T-helper 1 cell treated with Interleukin-12 subunit alpha and Interleukin-12 subunit beta and Interleukin-4 antibody, amounts not matched to agents 30 ng/mL and 1 ng/mL, for 36 hours (primary cell): ENCODE results near the gene AKTIP. TPM values are rescaled to one million over a fixed set of nuclear protein-coding genes. Genes with fewer than 3 reads are reported as not detected.

Source experiments
- intact Hi-C: fragments of 100-400 bp; cut with micrococcal nuclease; formaldehyde crosslinking; loops from one replicate; pipeline ENCODE4 v1.15.1; 2024
- total RNA-seq: library from RNA; stranded (reverse); gene quantifications from 2 replicates; pipeline ENCODE4 v1.2.3, GENCODE V29; 2022

Gene AKTIP
- total RNA-seq, 1 donor from 2014 or later: 74.5 TPM

DNA sequence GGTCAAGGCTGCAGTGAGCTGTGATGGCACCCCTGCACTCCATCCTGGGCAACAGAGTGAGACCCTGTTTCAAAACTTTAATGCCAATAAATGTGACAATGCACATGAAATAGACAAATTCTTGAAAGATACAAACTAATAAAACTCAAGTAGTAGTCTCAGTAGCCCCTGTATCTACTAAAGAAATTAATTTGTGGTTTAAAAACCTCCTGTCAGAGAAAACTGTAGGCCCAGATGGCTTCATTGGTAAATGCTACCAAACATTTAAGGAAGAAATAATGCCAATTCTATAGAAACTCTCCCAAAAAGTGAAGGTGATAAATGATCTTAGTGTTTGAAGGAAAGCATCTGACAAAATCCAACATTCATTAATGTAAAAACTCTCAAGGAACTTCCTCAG, 16.8 kb downstream of the AKTIP start:
- intact Hi-C loops: no loop called here

DNA sequence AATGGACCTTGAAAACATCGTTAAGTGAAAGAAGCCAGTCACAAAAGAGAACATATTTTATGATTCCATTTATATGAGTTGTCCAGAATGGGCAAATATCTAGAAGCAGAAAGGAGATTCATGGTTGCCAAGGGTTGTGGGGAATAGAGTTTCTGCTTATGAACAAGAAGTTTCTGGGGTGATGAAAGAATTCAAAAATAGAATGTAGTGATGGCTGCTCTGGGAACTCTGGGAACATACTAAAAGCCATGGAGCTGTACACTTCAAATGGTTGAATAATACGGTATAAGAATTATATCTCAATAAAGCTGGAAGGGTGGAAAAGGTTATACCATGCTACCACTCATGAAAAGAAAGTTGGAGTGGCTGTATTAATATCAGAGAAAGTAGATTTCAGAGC, 18.5 kb downstream of the AKTIP start:
- intact Hi-C loops: no loop called here

DNA sequence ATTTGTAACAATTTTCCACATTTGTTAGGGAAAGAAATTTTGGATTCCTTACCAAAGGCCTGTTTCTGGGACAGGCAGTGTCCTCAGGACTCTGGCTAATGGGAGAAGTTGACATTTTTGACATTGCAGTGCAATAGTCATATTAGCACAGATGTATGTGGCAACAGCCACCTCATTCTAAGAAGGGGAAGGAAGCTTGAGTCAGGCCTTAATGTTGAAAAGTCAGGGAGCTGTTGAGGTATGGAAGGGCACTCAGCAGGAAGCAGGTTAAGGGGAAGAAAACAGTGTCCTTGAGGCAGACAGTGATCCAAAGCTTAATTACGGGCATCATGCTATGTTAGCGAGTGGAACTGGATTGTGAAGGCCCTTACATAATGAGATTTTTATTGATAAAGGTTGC, 20.9 kb downstream of the AKTIP start:
- intact Hi-C loops: no loop called here

DNA sequence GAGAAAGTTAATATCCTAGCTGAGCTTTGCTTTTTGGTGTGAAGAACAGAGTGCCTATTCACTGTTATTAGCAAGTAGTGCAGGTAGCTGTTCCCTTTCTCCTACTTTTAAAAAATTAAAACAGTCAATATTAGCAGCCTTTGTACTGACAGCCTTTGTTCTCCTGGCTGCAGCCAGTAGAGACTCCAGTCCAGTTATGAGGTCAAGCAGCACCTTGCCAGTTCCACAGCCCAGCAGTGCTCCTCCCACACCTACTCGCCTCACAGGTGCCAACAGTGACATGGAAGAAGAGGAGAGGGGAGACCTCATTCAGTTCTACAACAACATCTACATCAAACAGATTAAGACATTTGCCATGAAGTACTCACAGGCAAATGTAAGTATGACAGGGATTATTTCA, 22.6 kb downstream of the AKTIP start:
- intact Hi-C loops: no loop called here

DNA sequence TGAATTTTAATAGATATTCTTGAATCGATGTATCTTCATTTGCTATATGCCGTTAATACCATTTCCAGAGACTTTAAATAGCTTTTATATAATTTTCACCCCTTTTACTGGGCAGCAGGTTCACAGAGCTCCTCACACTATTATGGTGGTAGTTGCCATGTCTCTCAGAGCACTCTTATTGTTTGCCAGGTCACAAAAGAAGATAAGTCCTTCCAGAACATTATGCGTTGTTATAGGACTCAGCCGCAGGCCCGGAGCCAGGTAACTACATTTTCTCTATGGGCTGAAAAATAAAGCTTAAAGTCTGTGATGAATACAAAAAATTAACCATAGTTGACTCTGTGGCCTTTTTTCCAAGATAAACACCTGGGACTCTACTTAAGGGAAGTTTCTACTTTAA, 24.0 kb downstream of the AKTIP start:
- intact Hi-C loops: no loop called here

DNA sequence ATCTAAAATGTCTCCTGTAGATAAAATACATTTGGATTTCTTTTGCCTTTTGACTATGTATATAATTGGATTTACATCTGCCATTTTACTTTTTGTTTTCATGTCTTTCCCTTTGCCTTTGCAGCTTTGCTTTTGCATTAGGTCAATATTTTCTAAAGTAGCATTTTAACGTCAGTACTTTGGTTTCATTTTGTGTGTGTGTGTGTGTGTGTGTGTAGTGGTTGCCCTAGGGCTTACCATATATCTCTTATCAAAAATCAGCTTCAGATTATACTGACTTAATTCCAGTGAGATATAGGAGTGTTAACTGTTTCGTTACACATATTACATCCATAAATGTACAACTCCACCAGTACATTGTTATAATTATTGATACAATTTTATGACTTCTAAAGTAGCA, 26.1 kb downstream of the AKTIP start:
- intact Hi-C loops: no loop called here

DNA sequence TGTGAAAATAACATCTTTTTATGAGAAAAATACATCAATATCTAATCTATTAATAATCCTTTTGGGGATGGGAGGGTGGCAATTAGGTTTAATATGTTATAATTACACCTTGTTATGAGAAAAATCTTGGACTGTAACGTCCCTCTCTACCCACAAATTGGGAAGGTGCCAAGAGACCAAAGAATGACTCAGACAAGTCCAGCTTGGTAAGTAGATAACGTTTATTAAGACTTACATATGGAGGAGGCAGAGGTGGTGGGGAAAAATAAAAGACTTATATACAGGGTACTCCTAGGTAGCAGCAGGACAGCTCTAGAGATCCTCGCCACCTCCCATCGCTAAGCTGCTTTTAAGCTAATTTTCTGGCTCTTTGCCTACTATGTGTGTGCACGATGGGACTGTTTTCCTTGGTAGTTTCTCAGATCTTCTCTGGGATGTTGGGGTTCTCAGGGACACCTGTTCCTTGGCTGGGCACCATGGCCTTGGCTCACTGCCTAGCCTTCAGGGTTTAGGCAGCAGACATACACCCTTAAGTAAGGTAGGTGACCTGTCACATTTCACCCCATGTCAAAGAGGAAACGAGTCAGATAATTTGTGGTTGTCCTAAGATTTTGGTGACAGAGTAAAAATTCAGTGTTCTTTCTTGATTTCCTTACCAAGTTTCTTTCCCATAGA, 37.3 kb downstream of the AKTIP start:
- intact Hi-C loops: no loop called here

DNA sequence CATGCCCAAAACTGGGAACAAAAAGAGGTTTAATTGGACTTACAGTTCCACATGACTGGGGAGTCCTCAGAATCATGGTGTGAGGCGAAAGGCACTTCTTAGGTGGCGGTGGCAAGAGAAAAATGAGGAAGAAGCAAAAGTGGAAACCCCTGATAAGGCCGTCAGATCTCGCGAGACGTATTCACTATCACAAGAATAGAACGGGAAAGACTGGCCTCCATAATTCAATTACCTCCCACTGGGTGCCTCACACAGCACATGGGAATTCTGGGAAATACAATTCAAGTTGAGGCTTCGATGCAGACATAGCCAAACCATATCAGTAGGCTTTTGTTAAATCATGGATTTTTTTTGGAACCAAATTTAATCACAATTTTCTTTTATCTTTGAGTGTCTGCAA, 44.4 kb downstream of the AKTIP start:
- intact Hi-C loops: loop anchor here (5.0 kb wide), 1 partner anchor 454 kb away; no protein-coding TSS in a partner anchor

DNA sequence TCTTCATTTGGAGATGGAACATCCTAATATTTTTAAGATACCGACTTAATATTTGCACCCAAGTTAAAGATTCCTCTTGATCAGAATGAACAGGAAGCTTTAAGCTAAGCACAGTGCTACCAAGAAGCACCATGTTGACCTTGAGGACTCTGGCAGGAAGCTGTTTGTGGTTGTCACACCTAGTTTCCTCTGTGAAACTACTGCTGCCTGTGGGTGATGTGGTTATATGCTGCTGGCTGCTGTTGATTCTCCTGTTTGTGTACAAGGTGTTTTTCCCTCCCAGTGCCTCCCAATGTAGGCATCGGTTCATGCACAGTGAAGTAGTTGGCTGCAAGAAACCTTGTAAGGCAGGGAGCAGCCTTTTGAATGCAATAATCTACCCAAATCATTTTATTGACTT, 45.3 kb downstream of the AKTIP start:
- intact Hi-C loops: loop anchor here (1.0 to 5.0 kb wide), 10 partner anchors 8 to 455 kb away; partner anchors contain the start of genes AKTIP and FTO

DNA sequence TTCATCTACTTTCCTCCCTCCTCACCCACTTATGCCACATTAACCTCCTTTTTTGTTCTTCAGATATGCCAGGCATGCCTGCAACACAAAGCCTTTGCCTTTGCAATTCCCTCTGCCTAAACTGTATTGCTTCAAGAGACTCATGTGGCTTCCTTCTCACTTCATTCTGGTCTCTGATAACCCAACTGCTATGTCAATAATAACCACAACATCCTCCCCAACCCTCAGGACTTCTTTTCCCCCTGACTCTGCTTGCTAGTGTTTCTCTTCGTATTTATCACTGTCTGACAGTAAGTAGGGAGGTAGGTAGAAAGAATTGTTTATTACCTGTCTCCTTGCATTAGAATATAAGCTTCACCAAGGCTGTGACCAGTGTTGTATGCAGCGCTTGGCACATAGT, 46.4 kb downstream of the AKTIP start:
- intact Hi-C loops: loop anchor here (1.0 to 5.0 kb wide), 11 partner anchors 7 to 456 kb away; partner anchors contain the start of genes AKTIP and FTO

DNA sequence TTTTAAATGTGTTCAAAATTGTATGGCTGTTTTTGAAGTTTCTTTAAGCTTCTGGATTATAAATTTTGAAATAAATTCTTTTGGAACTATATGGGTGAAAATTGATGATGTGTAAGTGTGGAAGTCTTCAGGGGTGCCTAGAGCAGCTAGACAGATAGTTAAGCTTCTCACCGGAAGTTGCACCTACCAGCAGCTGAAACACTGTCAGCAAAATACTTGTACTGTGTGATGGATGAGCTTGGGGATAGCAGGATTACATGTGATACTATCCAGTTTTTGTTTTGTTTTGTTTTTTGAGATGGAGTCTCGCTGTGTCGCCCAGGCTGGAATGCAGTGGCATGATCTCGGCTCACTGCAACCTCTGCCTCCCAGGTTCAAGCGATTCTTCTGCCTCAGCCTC, 49.1 kb downstream of the AKTIP start:
- intact Hi-C loops: loop anchor here (1.0 kb wide), 1 partner anchor 9 kb away; no protein-coding TSS in a partner anchor

DNA sequence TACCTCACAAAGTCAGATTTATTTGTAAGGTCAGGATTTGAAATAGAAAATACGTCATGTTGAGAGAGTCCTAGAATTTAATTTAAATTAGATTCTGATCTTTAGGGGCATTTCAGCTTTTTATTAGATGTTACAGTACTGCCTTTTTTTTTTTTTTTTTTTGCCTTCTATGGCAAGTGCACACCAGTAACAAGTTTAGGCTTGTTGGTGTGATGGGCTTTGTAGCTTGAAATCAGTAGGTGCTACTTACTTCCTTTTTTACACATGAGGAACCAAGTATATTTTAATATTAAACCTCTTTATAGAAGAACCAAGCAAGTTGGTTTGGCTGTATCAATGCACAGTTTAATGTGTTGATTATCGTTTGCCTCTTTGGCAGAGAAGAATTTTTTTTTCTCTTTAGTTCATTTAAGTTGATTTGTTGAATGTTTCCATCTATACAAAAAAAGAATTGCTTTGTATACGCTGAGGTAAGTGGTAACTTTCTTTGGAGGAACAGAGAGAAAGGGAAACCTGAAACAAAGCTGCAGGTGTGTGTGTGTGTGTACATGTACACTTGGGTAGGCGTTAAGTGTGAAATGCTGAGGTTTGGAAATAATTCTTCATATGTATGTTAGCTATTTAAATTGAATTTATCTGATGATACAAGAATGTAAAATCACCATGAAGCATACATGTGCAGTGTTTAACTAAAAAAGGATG, 53.0 kb downstream of the AKTIP start:
- intact Hi-C loops: loop anchor here (1.0 kb wide), 2 partner anchors 7 to 40 kb away; no protein-coding TSS in a partner anchor

DNA sequence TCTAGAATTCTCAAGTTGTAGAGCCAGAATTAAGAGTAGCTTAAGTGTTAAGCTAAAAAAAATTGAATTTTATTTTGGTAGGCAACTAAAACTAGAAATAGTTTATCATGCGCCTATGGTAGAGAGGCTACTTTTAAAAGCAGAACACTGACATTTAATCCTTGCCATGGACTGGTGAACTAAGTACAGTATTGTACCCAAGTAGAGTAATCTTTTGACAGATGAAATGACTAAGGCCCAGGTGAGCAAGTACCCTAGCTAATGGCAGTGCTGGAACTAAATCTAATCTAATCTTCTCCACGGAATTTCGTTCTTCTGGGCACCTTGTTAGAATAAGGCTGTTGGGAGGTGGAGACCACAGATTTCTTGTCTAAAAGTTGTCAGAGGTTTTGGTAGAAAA, 56.9 kb downstream of the AKTIP start:
- intact Hi-C loops: no loop called here

DNA sequence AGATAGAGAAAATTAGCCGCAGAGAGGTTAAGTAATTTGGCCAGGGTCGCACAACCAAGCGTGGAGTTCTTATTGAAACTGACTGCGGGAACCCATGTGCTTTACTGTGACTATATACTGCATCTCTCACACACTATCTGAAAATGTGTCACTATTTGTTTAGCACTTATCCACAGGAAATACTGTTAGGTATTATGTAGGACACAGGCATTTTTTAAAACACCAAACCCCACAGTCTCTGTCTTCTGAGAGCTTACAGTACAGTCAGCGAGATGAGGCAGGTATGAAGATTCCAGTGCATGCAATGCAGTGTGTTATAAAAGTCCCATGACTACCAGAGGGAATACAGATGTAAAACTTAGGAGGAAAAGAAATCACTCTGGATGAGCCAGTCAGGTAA, 57.5 kb downstream of the AKTIP start:
- intact Hi-C loops: loop anchor here (1.0 kb wide), 1 partner anchor 9 kb away; no protein-coding TSS in a partner anchor

Other genes starting within 250 kb of the AKTIP start
- 161 and 173 TPM in 2 replicates for gene RBL2, start 68.7 kb downstream of the AKTIP start, total RNA-seq
- gene RPGRIP1L, start 200.7 kb upstream of the AKTIP start, total RNA-seq: 4.4 and 5.1 TPM in 2 replicates
- 57.0 and 67.7 TPM in 2 replicates for gene FTO, start 200.9 kb upstream of the AKTIP start, total RNA-seq